HG03196 (cell line): ENCODE measurements around the gene GPR52.

ENCODE experiments used
- ATAC-seq: cut with Tn5 transposase; IDR thresholded peaks from one replicate; pipeline ENCODE4 v1.9.1; 2021; ENCODE audit not compliant: unreplicated experiment

GPR52 gene

DNA sequence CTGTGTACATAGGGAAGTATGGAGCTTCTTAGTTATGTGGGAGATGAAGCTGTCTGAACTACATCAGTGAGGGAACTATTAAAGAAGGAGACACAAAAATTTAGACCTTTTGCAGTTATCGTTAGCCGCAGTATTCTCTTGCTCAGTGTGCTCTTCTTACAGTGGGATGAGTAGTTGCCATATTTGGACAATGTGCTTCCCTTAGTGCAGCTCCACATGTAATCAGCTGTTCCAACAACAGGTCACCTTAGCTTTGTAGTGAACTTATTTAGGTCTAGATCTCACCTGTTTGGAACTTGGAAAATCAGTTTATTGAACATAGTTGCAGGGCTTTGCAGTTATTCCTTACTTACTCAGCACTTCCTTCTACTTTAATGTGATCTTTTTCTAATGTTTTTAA, 18.1 kb downstream of the GPR52 start:
- ATAC-seq = no peak

DNA sequence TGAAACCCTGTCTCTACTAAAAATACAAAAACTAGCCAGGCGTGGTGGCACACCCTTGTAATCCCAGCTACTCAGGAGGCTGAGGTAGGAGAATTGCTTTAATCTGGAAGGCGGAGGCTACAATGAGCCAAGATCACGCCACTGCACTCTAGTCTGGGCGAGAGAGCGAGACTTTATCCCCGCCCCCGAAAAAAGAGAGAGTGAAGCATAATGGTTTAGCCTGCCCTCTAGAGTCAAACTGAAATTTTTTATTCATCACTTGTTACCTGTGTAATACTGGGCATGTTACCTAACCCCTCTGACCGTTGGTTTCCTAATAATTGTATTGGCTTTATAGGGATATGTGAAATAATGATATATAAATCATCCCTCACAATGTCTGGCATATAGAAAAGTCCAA, 18.8 kb downstream of the GPR52 start:
- ATAC-seq = no peak

DNA sequence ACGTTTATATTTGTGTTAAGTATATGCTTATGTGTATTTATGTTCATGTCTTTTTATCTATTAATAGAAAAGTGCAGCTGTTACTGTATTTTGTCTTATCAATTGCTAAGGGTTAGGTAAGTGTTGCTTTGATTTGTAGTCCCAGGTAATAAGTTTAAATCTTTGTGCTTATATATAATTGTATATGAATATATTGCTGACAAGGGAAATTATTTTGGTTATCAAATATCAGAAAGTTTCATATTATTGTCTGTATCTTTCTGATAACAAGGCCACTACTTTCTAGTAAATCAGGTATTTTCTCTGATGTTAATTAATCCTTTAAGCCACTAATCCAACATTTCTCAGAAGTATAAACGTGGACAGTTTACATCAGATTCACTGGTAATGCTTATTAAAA, 21.3 kb downstream of the GPR52 start:
- no peak for ATAC-seq

DNA sequence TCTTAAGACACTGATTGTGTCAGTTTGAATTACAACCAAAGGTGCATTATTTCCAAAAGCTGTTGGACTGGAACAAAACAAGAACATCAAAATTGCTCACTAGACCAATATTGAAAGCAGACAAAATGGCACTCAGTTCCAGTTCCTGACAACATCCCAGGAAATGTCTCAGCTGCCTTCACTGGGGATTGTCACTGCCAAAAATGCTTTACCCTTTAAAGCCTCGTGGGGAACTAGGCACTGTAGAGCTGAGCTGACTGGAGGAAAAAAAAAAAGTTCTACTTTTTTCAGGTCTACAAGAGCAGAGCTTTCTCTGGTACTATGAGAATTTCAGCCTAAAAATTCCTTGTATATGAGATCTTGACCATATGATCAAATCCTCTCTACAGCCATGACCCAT, 21.9 kb downstream of the GPR52 start:
- no peak for ATAC-seq

DNA sequence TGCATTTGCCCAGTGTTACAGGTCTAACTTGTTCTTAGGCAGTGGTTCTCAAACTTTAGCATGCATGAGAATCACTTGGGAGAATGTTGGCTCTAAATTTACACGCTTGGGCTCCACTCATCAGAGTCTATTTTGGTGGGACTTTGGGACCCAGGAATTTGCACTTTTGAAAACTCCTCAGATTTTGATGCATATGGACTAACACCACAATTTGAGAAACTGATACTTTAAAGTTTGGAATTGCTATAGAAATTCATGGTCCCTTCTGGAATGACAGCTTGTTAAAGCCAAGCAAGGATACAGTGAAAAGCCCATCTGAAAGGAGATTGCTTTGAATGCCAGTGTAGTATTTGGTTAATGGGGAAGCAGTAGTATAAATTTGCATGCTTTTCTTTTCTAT, 31.5 kb downstream of the GPR52 start:
- no peak for ATAC-seq

DNA sequence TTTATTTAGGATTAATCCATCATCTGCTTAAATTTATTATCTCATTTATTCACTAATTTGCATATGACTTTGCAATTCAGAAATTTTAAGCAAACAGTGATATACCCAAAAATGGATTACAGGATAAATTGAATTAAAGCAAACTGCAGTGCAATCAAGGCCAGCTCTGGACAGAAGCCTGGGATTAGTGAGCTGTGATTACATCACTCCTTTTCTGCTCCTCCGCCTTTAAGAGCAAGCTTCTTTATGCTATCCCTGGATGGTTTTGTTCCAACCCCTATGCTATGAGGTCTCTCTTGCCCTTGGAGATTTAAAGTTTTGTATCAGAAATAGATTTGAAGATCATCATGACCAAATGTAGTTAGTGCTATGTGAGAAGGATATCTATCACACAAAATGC, 32.6 kb downstream of the GPR52 start:
- no peak for ATAC-seq

DNA sequence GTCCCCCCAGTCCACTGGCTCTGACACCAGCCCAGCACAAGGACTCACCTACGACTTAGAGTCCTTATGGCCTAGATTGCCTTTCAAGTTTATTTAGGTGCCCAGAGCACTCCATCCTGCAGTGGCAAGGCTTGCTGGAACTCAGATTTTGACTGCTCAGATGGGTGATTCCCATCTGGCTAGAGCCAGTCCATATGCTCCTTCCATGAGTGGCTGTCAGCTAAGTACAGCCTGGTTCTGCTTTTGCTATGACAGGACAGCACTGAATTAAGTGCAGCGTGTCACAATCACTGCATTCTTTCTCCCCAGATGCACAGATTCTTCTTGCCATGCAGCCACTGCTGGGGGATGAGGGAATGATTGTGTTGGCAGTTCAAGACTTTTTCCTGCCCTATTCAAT, 43.8 kb downstream of the GPR52 start:
- ATAC-seq = no peak

DNA sequence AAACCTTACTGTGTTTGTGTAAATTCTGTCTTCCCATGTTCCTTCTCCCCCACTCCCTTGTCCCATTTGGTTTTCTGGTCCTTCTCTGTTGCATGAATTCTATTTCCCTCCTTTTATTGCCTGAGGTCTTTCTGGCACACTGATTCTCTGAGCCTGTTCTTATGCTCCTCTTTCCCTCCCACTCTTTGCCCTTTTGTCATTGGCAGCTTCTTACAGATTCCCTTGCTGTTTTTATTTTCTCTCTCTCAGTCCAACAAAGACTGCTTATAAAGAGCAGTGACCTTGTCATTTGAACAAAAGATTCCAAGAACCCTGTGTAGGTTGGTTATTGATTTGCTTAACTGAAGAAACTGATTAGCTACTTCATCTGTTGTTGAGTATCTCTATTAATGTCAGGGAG, 49.7 kb downstream of the GPR52 start:
- ATAC-seq = no peak
